GM12892 (cell line): ENCODE data around the gene CDKAL1.

Experiments used
- POLR2A ChIP-seq: IDR thresholded peaks from 2 replicates; pipeline ENCODE4 v1.6.1; 2011; ENCODE audit warnings: low read depth, low read length, control low read depth
- POLR2AphosphoS5 ChIP-seq: IDR thresholded peaks from 2 replicates; pipeline ENCODE4 v1.6.1; 2011; ENCODE audit warnings: low read depth, low read length, control low read depth
- TAF1 ChIP-seq: IDR thresholded peaks from 2 replicates; pipeline ENCODE4 v1.6.1; 2011; ENCODE audit warnings: low read depth, mild to moderate bottlenecking, control low read depth, low read length, borderline replicate concordance

- no peak for TF ChIP-seq POLR2AphosphoS5
- TF ChIP-seq POLR2A: no peak
- no peak for TF ChIP-seq TAF1
Measured at GRCh38 chr6:20808439-20808838, 274.2 kb downstream of the CDKAL1 start.
